ENCODE results near the gene RFTN1. TPM values are rescaled to one million over a fixed set of nuclear protein-coding genes. Genes with fewer than 3 reads are reported as not detected.

The RFTN1 gene
- total RNA-seq, 4 donors from 2014 or later, result 32.0 to 187 (median 47.6) TPM

GRCh38 chr3:16303037-16303575 is 210.4 kb downstream of the RFTN1 start:
- no peaks in the 10 kb centered on the region for H3K27me3 ChIP-seq
- no peak for DNase-seq
- TF ChIP-seq CTCF (IDR thresholded peaks at IDR 0.05), result no peak
- no peak for TF ChIP-seq POLR2A (IDR thresholded peaks at IDR 0.05)
- no peaks in the 10 kb centered on the region for H3K36me3 ChIP-seq
- peak overlapping the region; percentile 14 to 48 for H3K27ac ChIP-seq
- intact Hi-C loops (cut with DNase I; ENCODE audit: low total_unique reads), result no loop called here
- H3K4me1 ChIP-seq, result peaks cover 0 to 7% of the 10 kb centered on the region in 2 donors
- no peak overlapping the region for H3K4me3 ChIP-seq
- no peaks in the 10 kb centered on the region for H3K9me3 ChIP-seq

- no peaks in the 10 kb centered on the region for H3K9me3 ChIP-seq
- intact Hi-C loops (cut with DNase I; ENCODE audit: low total_unique reads), result no loop called here
- DNase-seq, result no peak
- no peak overlapping the region for H3K4me3 ChIP-seq
- no peak overlapping the region for H3K27ac ChIP-seq
- peaks cover 0 to 7% of the 10 kb centered on the region in 2 donors for H3K4me1 ChIP-seq
- H3K36me3 ChIP-seq, result no peaks in the 10 kb centered on the region
- H3K27me3 ChIP-seq, result no peaks in the 10 kb centered on the region
- TF ChIP-seq POLR2A (IDR thresholded peaks at IDR 0.05) (no peak), CTCF (IDR thresholded peaks at IDR 0.05) (no peak)
Observed at GRCh38 chr3:16302082-16302631, 211.3 kb downstream of the RFTN1 start.

- no peak for TF ChIP-seq POLR2A (IDR thresholded peaks at IDR 0.05)
- no peak for TF ChIP-seq CTCF (IDR thresholded peaks at IDR 0.05)
- Histone ChIP-seq H3K9me3 (no peaks in the 10 kb centered on the region), H3K27me3 (no peaks in the 10 kb centered on the region), H3K27ac (no peak overlapping the region), H3K4me3 (no peak overlapping the region), H3K36me3 (no peaks in the 10 kb centered on the region), H3K4me1 (peaks cover 0 to 7% of the 10 kb centered on the region in 2 donors)
- DNase-seq, result no peak
- intact Hi-C loops (cut with DNase I; ENCODE audit: low total_unique reads), result no loop called here
Observed at GRCh38 chr3:16301507-16301906, 212.0 kb downstream of the RFTN1 start.

GRCh38 chr3:16300881-16301359 is 212.6 kb downstream of the RFTN1 start:
- no peaks in the 10 kb centered on the region for H3K36me3 ChIP-seq
- H3K4me1 ChIP-seq, result peaks cover 0 to 7% of the 10 kb centered on the region in 2 donors
- TF ChIP-seq POLR2A (IDR thresholded peaks at IDR 0.05) (no peak), CTCF (IDR thresholded peaks at IDR 0.05) (no peak)
- DNase-seq, result no peak
- H3K9me3 ChIP-seq, result no peaks in the 10 kb centered on the region
- intact Hi-C loops (cut with DNase I; ENCODE audit: low total_unique reads), result no loop called here
- H3K27ac ChIP-seq, result no peak overlapping the region
- H3K4me3 ChIP-seq, result no peak overlapping the region
- no peaks in the 10 kb centered on the region for H3K27me3 ChIP-seq

GRCh38 chr3:16300307-16300706 is 213.2 kb downstream of the RFTN1 start:
- H3K4me1 ChIP-seq, result peaks cover 0 to 7% of the 10 kb centered on the region in 2 donors

More at GRCh38 chr3:16300307-16300706, 213.2 kb downstream of the RFTN1 start:
- Histone ChIP-seq H3K4me3 (no peak overlapping the region), H3K27ac (no peak overlapping the region), H3K27me3 (no peaks in the 10 kb centered on the region), H3K36me3 (no peaks in the 10 kb centered on the region), H3K9me3 (no peaks in the 10 kb centered on the region)
- TF ChIP-seq CTCF (IDR thresholded peaks at IDR 0.05) (no peak), POLR2A (IDR thresholded peaks at IDR 0.05) (no peak)
- DNase-seq, result no peak
- intact Hi-C loops (cut with DNase I; ENCODE audit: low total_unique reads), result no loop called here

Measured in uterus (tissue), 4 donors.